GM23338 (cell line): Measurements from ENCODE around the gene HNRNPK.

ENCODE experiments used
- CTCF ChIP-seq, 2 experiments: fragments of 200-600 bp in 1 of 2; sonication (generic) in 1 of 2; conservative IDR thresholded peaks; 2 replicates each; pipeline versions ENCODE4 v1.5.1 to v1.6.1; 2016 to 2017; ENCODE audit warnings: antibody characterized with exemption in 2 of 2, low read depth in 2 of 2, mild to moderate bottlenecking in 2 of 2, moderate library complexity in 1 of 2
- EZH2 ChIP-seq: fragments of 200-600 bp; sonication (generic); IDR thresholded peaks from one replicate; pipeline ENCODE4 v1.8.0; 2017; ENCODE audit warnings: antibody characterized with exemption, mild to moderate bottlenecking, low read depth; ENCODE audit not compliant: unreplicated experiment
- EZH2phosphoT487 ChIP-seq: fragments of 200-600 bp; sonication (generic); IDR thresholded peaks from one replicate; pipeline ENCODE4 v1.8.1; 2018; ENCODE audit warnings: antibody characterized with exemption; ENCODE audit not compliant: unreplicated experiment
- NANOG ChIP-seq: IDR thresholded peaks from 2 replicates; pipeline ENCODE4 v1.6.1; 2016; ENCODE audit warnings: antibody characterized with exemption, borderline replicate concordance
- POLR2AphosphoS5 ChIP-seq: IDR thresholded peaks from 2 replicates; pipeline ENCODE4 v1.6.1; 2016; ENCODE audit warnings: antibody characterized with exemption, low read depth
- ZNF331 ChIP-seq: fragments of 250-450 bp; sonication (Bioruptor Pico); IDR thresholded peaks from 2 replicates; pipeline ENCODE4 v1.5.0; 2020; ENCODE audit warnings: low read depth, mild to moderate bottlenecking, moderate library complexity
- TF ChIP-seq, protein P1 (sequence below): IDR thresholded peaks from one replicate; pipeline ENCODE4 v1.6.1; 2018; ENCODE audit warnings: antibody characterized with exemption; ENCODE audit not compliant: unreplicated experiment

GRCh38 chr9:83992901-83993300, 12.9 kb upstream of the HNRNPK start:
- TF ChIP-seq CTCF (conservative IDR thresholded peaks at IDR 0.05; ENCODE audit: low read depth in 2 of 2) (no peak), EZH2 (no peak), POLR2AphosphoS5 (no peak), ZNF331 (no peak), EZH2phosphoT487 (no peak), NANOG (no peak)
- TF ChIP-seq, protein P1, sequence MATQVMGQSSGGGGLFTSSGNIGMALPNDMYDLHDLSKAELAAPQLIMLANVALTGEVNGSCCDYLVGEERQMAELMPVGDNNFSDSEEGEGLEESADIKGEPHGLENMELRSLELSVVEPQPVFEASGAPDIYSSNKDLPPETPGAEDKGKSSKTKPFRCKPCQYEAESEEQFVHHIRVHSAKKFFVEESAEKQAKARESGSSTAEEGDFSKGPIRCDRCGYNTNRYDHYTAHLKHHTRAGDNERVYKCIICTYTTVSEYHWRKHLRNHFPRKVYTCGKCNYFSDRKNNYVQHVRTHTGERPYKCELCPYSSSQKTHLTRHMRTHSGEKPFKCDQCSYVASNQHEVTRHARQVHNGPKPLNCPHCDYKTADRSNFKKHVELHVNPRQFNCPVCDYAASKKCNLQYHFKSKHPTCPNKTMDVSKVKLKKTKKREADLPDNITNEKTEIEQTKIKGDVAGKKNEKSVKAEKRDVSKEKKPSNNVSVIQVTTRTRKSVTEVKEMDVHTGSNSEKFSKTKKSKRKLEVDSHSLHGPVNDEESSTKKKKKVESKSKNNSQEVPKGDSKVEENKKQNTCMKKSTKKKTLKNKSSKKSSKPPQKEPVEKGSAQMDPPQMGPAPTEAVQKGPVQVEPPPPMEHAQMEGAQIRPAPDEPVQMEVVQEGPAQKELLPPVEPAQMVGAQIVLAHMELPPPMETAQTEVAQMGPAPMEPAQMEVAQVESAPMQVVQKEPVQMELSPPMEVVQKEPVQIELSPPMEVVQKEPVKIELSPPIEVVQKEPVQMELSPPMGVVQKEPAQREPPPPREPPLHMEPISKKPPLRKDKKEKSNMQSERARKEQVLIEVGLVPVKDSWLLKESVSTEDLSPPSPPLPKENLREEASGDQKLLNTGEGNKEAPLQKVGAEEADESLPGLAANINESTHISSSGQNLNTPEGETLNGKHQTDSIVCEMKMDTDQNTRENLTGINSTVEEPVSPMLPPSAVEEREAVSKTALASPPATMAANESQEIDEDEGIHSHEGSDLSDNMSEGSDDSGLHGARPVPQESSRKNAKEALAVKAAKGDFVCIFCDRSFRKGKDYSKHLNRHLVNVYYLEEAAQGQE = no peak
